Measurements from ENCODE around the gene F8.

F8 gene

DNA sequence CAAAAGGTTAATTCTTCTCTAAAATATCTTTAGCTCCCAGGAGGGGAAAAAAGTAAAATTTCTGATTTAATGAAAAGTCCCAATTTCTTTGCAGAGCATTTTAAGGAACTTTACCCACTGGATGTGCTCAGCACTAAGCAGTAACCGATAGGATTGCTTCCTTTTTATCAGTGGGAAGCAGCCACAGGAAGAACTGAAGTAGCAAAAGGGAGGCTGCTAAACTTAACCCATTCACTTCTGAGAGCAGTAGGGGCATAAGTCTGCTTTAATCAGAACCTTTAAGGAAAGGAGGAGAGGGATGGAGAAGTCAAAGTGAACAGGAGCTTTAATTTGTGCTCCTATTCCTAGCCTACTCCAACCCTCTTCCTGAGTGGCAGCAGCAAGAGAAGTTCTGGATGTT, at the start of gene F8:
Gene F8, minus strand, starts transcription at position 139 of the 400 bp plus-strand sequence. CDS start 171 bp downstream, outside the sequence.
- DNase-seq (ENCODE audit: low read depth), result no peak

DNA sequence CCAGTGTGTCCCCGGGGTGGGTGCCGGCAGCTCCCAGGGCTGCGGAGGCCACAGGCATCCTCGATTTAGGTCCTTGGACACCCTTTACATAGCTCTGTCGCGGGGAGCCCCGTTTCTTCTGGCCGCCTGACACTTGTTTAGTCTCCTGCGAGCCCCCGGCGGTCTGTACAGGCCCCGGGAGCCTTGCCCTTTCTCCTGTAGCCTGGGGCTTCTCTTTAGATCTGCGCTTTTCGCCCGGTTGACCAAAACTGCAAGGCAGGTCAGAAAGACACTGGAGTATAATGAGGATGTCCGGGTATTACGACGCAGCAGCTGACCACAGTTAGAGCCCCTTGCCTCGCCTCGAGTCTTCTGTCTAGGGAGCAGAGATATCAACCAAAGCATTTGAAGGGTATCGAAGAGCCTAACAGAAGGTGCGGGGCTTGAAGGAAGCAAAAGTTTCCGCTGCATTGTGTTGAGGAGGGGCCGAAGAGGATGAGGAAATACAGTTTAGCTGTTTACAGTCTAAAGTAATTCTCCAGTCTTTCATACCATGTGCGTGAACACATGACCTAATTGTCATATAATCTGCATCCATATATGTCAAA, 49.3 kb upstream of the F8 start:
- no peak for DNase-seq (ENCODE audit: low read depth)

DNA sequence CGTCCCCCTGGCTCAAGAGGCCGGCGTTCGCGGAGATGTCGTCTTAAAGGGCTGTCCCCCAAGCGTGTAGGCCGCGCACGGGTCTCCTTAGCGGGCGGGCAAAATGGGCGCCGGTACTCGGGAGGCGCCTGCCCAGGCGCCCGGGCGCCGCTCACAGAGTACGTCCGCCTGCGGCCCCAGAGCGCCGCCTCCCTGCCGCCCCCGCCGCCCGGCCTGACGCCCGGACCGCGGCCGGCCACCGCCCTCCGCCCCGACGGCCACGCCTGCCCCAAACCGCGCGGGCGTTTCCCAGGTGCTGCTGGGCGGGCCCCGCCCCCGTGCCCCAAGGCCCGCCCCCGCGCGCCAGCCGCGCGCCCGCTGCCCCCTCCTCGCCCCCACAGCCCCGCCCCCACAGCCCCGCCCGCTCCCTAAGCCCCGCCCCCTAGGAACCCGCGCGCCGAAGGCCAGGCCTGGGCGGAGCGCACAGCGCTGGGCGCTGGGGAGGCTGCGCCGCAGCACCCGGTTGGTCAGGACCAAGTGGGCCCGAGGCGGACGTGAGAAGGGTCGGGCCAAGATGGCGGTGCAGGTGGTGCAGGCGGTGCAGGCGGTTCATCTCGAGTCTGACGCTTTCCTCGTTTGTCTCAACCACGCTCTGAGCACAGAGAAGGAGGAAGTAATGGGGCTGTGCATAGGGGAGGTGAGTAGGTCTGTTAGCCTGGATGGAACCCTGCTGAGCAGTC, 48.6 kb upstream of the F8 start, which contains the start of the genes BRCC3, CMC4 and MTCP1:
Gene BRCC3, plus strand, starts transcription at position 534 of the 719 bp plus-strand sequence. Its CDS starts 20 bp downstream, at position 554.
Gene CMC4, minus strand, starts transcription at position 162 of the 719 bp plus-strand sequence. CDS start 7,113 bp downstream, outside the sequence.
Gene MTCP1, minus strand, starts transcription at position 162 of the 719 bp plus-strand sequence. CDS start 5,126 bp downstream, outside the sequence.
- peak; percentile 46 for DNase-seq (ENCODE audit: low read depth)

DNA sequence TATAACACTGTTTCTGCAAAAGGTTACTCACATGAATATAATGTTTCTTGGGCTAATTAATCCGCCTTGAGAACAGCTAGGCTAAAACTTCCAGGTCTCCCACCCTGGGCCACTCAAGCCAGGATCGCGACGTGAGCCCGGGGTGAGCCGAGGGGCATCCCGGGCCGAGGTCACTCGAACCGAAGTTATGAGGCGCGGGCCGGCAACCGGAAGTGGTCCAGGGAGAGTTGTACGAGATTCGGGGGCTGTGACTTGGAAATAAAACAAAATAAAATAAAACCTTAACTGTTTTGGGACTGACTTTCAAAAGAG, 48.1 kb upstream of the F8 start:
- no peak for DNase-seq (ENCODE audit: low read depth)

DNA sequence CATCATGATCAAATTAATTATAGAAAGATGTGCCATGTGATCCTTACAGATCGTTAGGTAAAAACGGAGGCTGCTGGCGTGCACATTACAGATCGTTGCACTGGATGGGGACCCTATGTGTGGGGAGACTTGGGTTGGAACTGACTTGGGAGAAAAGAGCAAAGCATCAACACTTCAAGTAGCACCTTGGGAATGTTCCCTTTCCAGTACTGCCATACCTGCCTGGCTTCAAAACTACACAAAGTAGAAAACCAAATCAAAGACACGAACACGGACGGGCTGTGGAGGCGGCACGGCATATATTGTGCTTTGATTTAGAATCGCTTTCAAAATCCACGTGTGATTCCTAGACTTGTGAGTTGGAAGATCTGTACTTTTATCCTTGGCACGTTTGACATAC, 47.5 kb upstream of the F8 start:
- no peak for DNase-seq (ENCODE audit: low read depth)

DNA sequence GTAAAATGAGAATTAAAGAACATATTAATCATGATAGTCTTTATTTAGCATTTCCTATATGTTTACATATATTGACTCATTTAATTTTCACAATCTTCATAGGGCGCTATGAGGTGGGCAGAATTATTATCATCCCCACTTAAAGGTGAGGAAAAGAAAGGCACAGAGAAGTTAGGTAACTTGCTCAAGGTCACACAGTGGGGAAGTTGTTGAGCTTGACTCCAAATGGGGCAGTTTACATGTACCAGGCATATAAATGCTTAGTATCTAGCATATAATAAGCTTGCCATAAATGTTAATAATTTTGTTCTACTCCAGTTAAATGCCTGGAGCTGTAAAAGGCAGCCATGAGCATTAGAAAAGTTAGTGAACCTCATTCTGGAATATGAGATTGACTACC, 46.9 kb upstream of the F8 start:
- DNase-seq (ENCODE audit: low read depth), result no peak

DNA sequence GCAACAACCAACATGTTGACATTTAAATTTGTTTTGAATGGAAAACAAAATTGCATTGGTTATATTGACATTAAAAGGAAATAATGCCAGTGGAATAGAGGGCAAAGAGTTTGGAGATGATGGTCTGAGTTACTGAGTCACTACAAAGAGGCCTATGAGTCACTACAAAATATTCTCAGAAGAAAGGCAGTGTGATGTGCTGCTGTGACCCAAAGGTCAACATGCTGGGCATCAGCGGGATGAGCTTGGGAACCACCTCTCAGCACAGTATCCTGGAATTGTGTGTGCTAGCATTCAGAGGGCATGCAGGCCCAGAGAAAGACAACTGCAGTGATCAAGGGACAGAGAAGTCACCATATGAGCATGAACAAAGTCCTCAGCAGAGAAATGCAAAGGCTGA, 45.6 kb upstream of the F8 start:
- DNase-seq (ENCODE audit: low read depth), result no peak

DNA sequence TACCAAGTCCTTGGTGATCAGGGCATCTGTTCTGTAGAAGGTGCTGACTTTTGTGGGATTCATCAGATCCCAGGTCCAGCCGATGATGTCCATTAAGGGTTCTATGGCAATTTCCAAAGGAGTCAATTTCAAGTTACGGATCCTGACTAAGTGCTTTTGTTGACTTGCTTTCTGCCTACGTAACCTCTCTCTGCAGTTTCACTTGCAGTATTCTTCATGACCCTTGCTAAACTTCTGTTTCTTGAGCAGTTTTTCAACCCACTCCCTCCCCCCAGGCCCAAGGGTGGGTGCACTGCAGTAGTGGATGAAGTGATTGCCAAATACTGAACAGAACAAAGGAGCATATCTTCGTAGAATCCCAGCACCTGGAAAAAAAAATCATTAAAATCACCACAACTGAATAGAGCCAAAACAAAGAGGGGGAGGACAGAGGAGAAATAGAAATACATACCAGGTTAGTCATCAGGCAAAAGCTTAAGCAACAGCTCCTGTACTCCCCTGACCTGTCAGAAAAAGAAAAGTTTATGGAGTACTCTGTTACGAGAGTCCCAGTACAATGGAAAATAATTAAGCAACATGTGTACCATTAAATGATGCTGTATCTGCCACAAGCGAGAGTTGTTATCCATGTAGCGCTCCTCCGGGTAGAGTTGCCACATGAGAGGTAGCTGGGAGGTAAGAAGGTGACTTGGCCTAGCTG, 42.7 kb upstream of the F8 start:
- DNase-seq (ENCODE audit: low read depth), result no peak

DNA sequence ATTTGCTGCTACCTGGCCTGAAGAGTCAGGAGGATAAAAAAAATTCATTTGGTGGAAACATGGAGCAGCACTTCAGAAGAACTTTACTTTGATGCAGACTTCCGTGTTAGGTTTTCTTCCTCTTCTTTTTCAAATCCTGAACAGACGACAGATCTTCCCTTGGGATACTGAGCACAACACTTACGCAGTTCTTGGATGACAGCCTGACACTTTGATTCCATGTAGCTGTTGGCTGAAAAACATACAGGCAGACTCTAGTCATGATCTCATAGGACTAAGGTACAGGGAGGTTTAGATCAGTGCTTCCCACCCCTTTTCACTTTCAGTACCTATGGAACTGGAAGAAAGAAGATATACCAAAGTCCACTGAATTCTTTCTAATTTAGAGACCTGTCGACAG, 39.2 kb upstream of the F8 start:
- no peak for DNase-seq (ENCODE audit: low read depth)

DNA sequence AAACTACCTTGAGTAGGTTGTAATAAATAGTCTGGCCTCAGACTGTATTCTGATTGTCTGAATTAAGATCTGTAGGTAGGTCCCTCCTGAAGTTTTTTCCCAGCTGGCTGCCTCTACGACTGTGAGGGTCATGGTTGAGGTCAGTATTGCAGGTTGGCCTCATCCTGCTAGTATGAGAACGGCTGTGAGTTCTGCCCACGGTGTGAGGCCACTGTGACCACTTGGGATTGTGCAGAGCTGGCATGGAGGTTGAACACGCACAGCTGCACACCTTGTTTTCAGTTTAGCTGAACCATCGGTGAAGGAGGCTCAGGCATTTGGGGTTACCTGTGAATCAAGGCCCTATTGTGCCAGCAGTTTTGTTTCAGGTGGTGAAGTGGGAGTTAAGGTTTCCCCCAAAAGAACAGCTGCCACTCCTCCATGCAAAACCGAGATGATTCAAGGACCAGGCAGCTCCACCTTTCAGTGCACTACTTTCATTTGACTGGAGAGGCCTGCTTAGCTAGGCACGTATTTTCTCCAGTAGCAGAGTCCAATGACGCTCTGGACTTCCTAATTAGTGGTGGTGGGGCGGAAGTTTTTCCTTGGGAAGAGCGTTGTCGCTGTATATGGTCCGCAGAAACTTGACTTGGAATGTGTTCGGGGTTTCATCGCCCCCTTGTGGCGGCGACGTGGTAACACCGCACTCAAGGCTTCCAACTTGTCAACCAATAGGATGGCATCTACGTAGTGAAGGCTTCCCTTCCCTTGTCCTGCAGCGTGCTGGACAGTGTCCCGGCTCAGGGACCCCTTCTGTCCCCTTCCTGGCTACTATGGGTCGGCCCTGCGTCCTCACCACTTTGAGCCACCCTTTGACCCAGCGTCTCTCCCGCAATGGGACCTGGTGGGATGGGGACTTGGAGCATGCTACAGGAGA, 34.6 kb upstream of the F8 start:
- peak; percentile 14 for DNase-seq (ENCODE audit: low read depth)

DNA sequence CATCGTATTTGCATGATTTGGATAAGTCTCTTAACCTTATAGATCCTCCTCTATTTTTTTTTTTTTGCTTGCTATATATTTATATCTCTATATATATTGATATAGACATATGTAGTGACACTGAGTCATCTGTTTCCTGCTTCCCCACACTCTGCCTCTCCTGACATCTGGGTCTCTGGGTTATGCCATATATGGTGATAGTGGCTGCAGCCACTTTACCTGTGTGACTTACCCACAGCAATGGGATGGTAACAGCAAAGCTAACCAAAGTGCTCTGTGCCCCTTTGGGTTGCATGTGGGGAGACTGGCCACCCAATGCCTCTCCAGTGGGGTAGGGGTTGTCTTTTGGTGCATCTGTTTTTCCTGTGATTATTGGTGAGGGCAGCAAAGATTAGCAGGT, 33.9 kb upstream of the F8 start:
- DNase-seq (ENCODE audit: low read depth), result no peak

DNA sequence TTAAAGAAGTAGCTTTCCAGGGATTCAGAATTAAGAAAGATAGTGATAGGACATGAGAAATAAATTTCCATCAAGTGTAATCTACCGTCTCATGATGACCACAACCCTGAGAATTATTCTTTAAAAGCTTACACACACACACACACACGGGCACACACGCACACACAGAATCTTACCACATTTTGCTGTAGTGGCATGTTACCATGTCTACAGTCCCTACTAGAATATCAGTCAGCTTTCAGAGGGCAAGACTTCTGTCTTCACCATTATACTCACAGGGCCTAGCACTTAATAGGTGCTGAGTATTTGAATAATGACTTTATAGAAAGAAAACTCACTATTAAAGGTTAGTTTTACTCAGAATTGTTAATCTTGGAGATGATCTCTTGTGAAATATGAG, 33.0 kb upstream of the F8 start:
- DNase-seq (ENCODE audit: low read depth), result no peak

DNA sequence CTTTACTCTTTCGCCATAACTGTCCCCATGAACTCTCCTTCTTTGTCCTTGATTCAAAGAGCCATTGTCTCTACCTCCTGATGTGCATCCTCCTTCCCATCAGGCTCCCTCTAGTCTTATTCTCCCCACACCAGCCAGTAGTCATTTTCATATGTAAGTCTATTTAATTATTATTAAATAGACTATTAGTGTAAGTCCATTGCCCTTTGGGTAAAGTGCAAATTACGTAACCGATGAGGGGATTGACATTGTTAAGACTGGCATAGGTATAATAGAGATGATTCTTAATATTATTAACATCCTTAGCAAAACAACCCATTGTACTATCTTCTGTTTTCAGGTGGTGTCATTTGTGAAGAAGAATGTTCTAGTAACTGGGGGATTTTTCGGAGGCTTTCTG, 31.7 kb upstream of the F8 start:
- no peak for DNase-seq (ENCODE audit: low read depth)

DNA sequence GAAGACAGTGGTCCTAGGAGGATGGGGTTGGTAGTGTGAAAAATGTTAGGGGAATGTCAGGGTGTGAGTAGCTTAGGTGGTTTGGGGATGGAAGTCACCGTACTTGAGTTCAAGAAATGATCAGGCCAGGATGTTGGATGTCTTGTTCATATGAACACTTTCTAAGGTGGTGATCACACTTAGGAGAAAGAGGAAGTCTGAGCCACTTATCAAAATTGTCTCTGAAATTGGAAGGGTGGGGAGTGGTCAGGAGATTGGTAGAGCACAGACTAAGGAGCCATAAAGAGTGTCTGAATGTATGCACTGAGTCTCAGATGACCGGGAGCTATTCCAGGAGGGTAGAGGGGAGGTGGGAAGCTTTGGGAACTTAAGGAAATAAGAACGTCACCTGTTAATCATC, 31.1 kb upstream of the F8 start:
- DNase-seq (ENCODE audit: low read depth), result no peak

DNA sequence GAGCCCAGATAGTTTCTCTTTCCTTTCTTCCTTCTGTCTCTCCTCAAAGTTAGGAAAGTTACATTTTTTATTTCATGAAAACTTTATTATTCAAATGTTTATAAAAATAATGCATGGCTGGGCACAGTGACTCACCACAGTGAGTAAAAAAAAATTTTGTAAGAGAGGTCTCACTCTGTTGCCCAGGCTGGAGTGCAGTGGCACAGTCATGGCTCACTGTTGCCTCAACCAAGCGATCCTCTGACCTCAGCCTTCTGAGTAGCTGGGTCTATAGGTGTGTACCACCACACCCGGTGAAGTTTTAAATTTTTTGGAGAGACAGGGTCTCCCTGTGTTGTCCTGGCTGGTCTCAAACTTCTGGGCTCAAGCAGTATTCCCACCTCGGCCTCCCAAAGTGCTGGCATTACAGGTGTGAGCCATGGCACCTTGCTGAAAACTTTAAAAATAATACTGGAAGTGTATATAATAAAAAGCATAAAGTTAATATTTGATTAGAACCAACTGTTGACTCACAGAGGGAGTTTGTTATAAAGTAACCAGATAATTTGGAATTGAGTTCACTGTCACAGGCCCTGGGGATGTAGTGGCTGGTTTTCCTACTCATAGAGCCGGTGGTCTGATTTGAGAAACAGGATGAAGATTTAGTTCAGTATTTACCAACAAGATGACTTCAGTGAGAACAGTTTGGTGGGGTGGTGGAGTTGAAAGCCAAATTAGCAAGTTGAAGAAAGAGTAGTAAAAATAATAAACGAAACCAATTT, 30.4 kb upstream of the F8 start:
- DNase-seq (ENCODE audit: low read depth), result no peak

DNA sequence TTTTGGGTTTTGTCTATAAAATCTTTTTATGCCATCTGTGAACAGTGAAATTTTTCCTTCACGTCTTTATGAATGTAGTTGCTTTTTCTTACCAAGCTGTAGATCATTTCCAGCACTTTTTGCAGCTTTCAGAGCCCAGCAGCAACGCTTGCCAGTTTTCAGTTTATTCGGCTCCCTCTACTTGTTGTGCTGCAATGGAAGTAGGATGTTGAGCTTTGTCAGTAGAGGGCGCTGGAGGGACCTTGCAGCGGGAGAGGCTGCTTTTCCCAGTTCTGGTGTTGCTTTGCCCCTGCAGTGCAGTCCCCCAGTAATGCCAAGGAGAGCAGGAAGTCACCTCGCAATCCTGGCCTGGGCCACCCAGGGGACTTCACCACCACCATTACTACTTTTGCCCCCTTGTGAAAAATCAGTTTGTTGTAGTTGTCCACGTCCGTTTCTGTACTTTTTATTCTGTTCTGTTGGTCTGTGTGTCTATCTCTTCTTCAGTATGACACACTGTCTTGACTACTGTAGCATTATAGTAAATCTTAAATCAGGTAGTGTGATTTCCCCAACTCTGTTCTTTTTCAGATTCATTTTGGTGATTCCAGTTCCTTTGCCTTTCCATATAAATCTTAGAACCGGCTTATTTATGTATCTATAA, 26.6 kb upstream of the F8 start:
- no peak for DNase-seq (ENCODE audit: low read depth)

DNA sequence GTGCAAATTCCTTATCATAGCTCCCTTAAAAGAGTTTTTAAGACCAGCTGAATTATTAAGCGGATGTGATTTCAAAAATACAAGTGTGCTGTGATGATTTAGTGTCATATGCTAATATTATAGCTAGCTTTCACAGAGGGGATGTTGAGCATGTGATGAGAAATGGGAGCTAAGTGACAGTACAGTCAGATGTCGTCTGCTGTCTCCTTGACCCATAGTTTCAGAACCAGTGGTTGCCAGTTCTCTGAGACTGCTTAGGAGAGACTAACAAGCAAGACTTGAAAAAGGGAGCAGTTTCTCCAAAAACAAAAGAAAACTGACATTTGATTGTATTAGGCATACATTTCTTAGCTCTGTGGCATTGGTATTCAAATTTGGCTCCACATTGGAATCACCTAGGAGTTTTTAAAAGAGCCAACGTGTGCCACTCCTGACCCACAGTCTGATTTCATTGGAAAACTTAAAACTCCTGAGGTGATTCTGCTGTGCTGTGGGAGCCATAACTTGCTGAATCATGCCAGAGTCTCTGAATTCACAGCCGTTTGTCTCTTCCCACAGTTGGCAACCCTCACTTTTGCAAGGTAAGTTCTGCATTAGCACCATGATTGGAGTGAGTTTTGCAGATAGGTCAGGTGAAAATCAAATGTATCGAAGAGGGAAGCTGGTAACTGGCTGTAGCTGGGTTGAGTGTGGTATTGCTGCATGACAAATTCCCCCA, 24.4 kb upstream of the F8 start:
- DNase-seq (ENCODE audit: low read depth), result no peak

DNA sequence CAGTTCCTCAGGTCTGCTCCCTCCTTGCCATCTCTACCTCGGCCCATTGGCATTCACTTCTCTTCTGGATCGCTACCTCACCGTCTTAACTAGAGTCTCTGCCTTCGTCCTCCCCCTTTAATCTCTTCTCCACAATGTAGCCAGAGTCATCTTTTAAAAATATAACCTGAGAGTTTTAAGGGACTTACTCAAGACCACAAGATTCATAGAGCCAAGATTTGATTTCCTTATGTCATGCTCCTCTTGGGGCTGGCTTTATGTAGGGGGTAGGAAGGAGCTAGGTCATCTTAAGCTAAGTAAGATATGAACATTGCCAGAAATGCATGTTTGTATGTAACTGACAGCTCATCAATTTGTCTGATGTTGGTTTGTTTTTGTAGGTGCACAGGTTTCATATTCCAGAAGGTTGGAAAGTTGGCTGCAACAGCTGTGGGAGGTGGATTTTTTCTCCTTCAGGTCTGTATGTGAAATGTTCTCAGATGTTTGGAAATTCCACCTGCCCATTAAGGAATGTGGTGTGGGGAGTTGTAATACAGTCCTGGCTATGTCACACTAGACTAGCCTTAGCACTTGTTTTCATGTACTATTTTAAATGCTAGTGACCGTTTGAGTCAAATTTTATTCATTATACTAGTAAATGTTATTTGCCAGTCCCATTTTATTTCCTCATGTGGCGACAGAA, 23.7 kb upstream of the F8 start:
- no peak for DNase-seq (ENCODE audit: low read depth)

DNA sequence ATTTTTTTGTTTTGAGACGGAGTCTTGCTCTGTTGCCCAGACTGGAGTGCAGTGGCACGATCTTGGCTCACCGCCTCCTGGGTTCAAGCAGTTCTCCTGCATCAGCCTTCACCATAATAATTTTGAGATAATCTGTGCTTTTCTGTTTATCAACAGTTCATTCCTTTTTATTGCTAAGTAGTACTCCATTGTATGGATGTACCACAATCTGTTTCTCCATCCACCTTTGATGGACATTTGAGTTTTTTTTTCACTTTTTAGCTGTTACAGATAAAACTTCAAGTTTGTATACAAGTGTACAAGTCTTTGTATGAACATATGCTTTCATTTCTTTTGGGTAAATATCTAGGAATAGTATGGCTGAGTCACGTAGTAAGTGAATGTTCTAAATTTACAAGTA, 13.2 kb upstream of the F8 start:
- DNase-seq (ENCODE audit: low read depth), result no peak

DNA sequence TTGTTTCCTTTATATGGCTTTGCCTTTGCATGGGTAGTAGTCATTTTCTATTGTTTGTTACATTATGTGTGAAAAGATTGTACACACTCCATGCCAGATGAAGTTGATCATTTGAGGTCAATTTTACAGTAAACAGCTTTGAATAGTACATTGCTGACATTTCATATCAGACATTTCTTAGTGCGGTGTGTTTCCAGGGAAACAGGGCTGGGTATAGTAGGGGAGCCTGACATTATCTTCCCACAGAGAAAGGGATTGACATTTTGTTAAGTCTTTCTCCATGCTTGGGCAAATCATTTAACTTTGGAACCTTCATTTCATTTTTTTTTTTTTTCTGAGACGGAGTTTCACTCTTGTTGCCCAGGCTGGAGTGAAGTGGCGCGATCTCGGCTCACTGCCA, 9.1 kb upstream of the F8 start:
- no peak for DNase-seq (ENCODE audit: low read depth)
